GOT3 (cell line): ENCODE results near the gene ADCK1.
"Not testable (repeated sequence)": the region's sequence is repeated elsewhere in the genome, so short reads cannot be mapped to it uniquely, and the experiment has no call there.

Experiments
- DNase-seq: peaks from one replicate; lab custom pipeline; 2025; ENCODE audit warnings: mixed read lengths; lab: John Stamatoyannopoulos, UW

ADCK1 gene

GRCh38 chr14:77950371-77951063 is 150.6 kb downstream of the ADCK1 start:
- no peak for DNase-seq

DNA sequence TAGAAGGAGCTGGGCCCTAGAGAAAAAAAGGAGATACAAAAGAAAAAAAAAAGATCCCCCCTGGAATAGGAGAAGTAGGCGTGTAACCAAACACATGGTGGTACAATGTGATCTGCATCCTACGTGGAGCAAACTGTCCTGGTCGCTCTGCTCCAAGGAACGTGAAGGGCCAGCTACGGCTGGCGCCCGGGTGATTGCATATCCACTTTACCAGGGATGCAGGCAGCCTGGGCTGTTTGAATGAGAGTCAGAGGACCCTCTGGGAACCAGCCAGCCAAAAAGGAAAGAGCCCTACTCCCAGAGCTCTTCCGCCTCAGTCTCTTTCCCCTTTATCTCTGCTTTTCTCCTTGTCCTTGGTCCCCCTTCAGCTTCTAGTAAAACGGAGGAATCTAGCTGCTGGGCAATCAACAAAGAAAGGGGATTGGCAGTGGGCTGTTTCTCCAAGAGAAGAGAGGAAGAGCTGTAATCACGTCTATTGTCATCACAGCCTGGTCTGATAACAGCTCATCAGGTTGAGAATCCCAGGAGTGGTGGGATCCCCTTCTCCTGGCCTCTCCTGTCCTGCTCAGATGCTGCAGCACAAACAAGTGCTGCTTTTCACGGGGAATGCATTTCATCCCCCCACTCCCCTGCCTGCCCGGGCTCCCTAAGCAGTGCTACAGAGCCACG is 156.0 kb downstream of the ADCK1 start:
- no peak for DNase-seq

DNA sequence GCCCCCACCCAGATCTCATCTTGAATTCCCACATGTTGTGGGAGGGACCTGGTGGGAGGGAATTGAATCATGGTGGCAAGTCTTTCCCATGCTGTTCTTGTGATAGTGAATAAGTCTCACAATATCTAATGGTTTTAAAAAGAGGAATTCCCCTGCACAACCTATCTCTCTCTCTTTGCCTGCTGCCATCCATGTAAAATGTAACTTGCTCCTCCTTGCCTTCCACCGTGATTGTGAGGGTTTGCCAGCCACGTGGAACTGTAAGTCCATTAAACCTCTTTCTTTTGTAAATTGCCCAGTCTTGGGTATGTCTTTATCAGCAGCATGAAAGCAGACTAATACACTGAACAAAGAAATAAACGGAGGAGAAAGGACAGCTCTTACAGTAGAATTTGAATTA is 159.8 kb downstream of the ADCK1 start:
- DNase-seq = not testable (repeated sequence)

DNA sequence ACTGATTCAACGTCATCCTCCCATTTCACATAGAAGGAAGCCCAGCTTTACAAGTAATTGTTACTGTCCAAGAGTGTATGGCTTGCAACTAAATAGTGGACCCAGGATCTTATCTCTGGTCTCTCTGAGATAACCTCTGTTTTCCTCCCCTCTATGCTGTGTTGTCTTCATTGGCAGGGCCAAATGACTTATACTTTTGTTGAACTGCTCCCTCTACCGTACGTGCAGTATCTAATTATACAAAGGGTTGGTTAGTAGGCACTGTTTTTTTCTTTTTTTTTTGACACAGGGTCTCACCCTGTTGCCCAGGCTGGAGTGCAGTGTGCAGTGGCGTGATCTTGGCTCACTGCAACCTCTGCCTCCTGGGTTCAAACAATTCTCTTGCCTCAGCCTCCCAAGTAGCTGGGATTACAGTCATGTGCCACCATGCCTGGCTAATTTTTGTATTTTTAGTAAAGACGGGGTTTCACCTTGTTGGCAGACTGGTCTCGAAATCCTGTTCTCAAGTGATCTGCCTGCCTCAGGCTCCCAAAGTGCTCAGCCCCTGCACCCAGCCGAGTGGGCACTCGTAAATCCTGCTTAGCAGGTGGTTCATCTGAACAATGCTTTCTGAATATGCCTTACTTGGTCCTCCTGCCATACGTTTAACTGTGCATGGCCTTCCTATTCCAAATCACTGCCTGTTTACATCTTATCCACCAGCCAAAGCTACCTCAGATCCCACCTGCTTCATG is 162.1 kb downstream of the ADCK1 start:
- no peak for DNase-seq

DNA sequence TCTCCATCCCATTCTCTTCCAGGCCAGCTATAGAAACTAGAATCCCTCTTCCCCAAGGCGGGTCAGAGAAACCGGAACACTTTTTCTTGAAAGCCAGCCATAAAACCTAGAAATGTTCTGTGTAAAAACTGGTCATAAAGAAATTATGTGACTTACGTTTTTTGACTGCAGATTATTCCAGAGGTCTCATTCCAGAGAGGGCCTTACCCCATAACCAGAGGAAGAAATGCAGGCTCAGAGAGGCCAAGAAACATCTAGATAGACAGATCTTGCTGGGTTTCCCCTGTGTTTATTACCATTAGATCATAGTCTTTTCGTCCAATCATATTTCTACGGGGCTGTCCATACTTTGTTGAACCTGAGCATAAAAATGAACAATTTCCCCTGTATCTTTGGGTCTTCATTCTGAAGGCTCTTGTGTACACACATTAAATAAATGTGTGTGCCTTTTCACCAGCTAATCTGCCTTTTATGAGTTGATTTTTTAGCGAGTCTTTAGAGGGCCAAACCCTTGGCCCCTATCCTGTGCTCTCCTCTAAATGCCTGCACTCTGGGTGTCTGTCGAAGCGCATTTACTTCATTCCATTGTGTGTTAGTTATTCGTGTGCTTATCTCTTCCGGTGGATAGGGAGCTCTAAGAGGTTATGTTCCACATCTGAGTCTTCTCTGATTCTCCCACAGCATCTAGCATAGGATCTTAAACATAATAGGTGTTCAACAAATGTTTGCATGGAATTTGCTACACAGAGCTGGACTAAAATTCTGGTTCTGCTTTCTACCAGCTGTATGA is 163.0 kb downstream of the ADCK1 start:
- no peak for DNase-seq

- DNase-seq = no peak
Measured at GRCh38 chr14:77964586-77964985, 164.7 kb downstream of the ADCK1 start.

DNA sequence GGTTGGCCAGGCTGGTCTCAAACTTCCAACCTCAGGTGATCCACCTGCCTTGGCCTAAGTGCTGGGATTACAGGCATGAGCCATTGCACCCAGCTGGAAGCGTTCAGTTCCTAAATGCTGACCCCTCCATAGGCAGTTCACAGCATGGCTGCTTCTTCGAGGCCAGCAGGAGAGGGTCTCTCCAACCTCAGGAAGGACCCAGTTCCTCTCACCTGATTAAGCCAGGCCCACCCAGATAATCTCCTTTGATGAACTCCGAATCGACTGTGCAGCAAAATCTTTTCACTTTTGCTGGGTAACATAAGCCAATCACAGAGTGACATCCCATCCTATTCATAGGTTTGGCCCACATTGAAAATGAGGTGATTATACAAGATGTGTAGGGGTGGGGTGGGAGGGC is 165.1 kb downstream of the ADCK1 start:
- DNase-seq = no peak

- DNase-seq = no peak
Measured at GRCh38 chr14:77965919-77966435, 166.1 kb downstream of the ADCK1 start.

GRCh38 chr14:77967110-77967509 is 167.2 kb downstream of the ADCK1 start:
- DNase-seq = no peak

GRCh38 chr14:77970646-77971045 is 170.7 kb downstream of the ADCK1 start:
- DNase-seq = no peak

DNA sequence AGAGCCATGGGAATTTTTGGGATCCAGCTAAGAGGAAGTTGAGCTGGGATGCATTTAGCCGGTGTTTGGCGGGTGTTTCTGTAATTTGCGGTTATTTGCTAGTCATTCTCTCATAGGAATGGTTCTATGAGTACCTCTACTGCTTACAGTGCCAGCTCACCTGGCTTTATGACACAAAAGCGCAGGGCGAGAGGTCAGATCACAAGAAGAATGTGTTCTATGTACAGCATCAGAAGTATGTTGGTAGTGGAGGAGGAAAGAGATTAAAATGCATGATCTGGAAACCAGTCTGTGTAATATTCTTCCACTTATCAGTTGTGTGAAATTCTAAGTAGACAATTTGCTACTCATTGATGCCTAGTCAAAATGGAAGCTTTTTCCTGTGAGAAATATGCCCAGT is 173.3 kb downstream of the ADCK1 start:
- DNase-seq = no peak

- no peak for DNase-seq
Measured at GRCh38 chr14:77976591-77976990, 176.7 kb downstream of the ADCK1 start.

DNA sequence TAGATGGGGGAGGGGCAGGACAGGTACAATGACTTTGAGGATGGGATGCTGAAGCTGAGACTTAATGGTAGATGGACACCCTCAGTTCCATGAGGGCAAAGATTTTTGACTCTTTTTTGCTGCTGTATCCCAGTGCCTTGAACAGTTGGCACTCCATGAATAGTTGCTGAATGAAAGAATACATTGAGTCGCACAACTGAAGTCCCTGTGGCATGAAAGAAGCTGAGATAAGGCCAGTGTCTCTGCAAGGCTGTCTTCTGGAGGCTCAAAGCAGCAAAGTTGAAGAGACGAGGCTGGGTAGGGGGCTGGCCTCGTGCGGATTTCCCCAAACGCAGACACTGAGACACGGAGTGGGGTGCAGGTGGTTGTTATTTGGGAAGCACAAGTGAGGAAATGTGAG is 179.3 kb downstream of the ADCK1 start:
- no peak for DNase-seq

DNA sequence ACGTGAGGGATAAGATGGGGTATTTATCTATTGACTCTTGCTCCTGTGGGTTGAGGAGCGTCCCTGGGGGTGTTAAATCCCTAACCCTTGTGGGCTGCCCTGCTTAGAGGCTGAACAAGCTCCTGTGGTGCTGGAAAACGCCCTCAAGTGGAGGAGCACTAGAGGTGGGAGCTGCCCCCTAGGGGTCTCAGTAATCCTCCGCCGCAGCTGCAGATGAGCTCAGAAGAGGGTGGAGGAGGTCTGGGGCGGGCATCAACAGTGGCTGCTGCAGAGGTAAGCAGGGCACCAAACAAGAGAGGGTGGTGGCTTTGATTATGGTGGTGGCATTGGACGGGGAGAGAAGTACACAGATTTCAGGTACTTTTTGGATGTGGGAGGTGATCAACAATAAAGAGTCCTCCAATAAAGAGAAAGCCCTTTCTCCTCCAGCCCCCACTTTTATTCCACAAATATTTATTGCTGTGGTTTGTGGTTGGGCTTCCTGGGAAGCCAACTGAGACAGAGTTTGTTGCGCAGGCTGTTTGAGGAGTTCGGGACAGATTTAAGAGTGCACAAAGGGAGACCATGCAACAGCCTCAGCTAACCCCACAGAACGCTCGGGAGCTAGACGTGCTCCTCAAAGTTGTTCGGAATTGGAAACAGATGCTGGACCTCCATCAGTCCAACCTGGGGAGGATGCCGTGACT is 179.9 kb downstream of the ADCK1 start:
- no peak for DNase-seq

- no peak for DNase-seq
Measured at GRCh38 chr14:77980475-77981321, 180.8 kb downstream of the ADCK1 start.
